Brain pericyte (primary cell): Measurements from ENCODE around the gene SMPD3.

Experiments
- DNase-seq: peaks from one replicate; pipeline ENCODE4 v3.0.0-alpha.2; 2012; ENCODE audit warnings: low read depth, low spot score

SMPD3 gene

GRCh38 chr16:68434624-68435210, 13.6 kb downstream of the SMPD3 start:
- DNase-seq, result no peak

GRCh38 chr16:68433316-68433715, 15.0 kb downstream of the SMPD3 start:
- DNase-seq, result no peak

DNA sequence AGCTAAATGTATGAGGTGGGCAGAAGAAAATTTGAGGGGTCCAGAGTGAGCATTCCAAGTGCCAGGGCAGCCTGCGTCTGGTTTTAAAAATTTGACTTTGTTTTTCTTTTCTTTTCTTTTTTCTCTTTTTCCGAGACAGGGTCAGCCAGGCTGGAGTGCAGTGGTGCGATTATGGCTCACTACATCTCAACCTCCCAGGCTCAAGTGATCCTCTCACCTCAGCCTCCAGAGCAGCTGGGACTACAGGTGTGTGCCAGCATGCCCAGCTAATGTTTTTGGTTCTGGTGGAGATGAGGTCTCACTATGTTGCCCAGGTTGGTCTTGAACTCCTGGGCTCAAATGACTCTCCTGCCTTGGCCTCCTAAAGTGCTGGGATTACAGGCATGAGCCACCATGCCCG, 15.6 kb downstream of the SMPD3 start:
- no peak for DNase-seq

DNA sequence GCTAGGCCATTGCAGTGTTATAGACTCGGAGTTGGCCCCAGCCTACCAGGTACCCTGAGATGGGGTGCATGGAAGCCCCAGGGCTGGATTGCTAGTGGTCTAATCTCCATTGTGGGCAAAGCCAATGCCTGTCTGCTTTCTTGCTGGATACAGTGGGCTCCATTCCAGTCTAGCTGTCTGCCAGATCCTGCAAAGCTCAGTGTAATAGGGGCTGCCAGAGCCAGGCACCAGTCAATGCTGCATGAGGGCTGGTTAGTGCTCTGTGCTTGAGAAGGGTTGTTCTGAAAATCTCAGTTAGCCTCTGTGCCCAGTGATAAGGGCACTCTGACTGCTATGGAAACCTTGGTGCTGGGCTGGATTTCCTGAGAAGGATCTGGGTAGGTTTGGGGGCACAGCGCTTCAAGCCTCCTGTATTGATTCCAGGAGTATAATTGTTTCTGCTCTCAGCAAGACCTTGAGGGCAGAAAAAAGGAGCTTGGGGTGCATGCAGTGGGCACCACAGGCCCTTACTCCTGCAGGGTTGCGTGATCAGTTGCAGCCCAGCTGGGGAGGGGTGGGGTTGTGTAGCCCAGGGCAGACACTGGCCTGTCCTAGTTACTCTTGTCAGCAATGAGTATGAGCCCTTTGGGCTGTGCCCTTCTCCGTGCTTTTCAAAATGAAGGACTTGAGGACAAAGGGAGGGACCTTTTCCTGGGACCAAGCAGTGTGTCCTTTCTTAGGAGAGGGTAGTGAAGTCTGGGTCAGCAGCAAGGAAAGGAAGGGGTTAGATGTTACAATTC, 19.0 kb downstream of the SMPD3 start:
- DNase-seq, result no peak

- no peak for DNase-seq
These were observed 20.5 kb downstream of the SMPD3 start for GRCh38 chr16:68427649-68428303.

- DNase-seq, result no peak
These were observed 22.0 kb downstream of the SMPD3 start for GRCh38 chr16:68426347-68426652.

DNA sequence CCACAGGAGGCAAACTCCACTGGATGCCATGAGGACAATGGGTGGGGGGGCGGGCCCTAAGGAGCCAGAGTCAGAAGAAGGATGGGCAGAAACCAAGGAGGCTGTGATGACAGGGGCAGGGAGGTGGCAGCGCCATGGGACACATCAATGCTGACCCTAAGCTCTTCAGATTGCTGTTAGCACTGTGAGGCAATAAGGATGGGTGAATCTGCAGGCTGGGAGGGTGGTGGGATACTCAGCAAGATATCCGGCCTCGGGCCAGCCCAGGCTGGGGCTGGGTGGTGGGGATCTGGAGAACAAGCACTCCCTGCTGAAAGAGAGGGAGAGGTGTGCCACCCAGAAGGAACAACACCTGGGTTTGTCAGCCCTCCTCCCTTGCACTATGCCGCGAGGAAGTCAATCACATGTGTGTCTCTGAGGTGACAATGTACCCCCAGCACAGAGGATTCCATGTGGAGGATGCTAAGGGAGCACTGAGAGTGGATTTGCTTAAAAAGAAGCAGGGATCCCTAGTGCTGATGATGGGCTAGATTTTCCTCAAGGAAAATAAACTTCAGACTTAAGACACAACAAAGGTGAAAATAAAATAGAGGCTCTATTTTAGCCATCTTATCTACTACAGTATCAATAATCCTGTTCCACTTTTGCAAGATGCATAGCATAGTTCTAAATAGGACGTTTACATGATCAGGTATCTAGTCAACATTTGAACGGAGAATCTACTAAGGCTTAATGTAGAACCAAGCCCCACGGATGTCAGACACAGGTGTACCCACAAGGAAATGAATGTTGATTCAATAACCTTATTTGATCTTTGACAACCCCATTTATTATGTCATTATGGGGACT, 22.6 kb downstream of the SMPD3 start:
- DNase-seq, result no peak

DNA sequence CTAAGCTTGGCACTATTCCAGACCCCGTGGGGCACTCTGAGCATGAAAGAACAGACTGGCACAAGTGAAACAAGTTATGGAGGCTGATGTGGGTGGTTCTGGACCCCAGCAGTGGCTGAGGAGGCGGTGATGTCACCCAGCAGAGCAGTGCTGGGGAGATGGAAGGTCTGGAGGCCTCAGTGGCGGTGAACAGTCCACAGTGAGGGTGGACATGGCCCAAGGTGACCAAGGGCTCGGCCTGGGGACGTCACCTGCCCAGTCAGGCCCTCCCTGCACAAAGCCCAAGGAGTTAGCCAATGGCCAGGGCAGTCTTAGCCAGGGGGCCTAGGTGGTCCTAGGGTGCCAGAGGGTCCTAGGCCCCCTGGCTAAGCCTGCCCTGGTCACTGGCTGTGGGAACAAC, 24.5 kb downstream of the SMPD3 start:
- no peak for DNase-seq

DNA sequence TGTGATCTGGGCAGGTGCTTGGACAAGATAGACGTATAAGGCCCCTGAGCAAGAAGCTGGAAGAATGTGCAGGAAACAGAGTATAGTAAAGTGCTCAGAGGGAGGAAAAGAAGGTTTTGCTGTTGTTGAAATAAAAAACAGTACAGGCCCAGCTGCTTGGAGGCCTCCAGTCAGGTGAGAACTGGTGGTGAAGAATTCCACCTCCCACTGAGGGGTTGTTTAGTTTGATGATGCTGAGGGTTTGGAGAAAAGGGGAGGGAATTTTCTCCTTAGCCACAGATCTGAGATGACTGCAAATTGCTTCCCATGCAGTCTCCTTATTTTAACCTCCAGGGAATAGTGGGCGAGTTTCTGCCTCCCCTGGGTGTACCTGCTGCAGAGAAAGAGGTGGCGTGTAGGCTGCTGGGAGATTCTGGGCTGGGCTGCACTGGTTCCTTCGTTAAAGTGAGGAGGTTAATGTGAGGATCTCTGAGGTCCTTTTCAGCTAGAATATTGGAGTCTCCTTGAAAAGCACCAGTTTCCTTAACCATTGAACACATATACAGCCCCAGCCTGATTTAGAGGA, 25.8 kb downstream of the SMPD3 start:
- DNase-seq, result no peak

GRCh38 chr16:68421076-68421475, 27.2 kb downstream of the SMPD3 start:
- DNase-seq, result no peak

DNA sequence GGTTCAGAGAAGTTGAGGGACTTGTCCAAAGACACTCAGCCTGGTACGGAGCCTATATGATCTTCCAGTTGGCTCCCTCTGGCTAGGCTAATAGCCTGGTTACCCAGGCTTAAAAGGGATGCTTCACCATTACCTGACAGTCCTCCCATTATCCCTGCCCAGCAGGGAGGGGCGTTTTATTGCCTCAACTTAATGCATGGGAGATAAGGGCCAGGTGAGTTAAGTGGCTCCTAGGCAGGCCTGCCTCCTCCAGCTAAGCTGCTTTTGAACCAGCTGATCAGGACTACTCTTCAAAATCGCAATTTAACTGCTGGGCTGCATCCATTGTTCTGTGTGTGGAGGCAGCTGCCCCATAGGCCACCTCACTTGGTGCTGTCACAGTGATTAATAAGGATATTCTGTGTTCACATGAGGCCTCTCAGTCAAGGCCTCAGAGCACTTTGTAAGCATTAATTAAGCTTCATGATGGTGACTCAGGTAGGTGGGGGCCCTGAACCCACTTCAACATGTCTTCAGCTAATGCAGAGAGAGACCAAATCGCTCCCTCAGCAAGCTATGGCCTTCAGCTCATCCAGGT, 27.9 kb downstream of the SMPD3 start:
- DNase-seq, result no peak

- DNase-seq, result no peak
These were observed 30.5 kb downstream of the SMPD3 start for GRCh38 chr16:68417711-68418301.

DNA sequence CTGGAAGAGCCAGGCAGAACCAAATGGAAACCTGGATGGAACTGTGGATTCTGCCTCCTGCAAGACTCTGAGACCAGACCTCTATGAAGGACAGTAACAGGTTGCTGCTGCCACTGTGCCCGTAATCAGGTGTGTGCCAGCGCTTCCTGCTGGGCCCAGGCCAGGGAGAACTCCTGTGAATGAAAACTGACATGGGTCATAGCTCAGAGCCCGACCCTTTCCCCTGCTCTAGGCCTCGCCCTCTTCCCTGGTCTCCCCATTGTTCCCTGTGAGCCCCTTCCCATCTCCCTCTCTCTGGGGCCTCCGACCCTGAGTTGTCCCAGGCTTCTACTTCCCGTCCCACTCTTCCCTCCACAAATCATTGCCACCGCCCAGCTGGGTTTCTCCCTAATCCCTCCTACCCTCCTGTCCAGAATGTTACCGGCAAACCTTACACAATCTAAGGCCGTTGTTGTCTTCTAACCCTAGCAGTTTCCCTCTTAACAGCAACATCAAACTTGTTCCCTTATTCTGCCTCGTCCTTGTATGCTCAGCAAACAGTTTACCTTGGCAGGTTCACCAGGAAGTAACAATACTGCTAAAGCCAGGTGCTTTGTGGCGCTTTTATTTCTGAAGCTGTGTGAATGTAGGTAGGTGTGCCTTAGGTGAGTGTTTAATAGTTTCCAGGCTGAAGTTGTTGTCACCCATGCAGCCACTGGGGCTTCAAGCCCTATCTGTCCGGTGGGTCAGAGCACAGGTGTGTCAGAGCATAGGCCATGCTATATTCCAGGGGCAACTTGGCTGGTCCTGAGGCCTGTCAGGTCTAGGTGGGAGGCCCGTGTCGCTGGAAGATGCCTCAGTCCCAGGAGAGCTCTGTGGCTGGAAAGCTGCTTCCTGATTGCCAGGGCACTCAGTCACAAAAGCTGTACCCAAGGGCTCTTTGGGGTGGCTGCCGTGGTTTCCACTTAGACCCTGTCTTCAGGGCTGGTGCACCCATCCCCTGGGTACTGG, 32.0 kb downstream of the SMPD3 start:
- no peak for DNase-seq

GRCh38 chr16:68414581-68414980, 33.7 kb downstream of the SMPD3 start:
- DNase-seq, result no peak

GRCh38 chr16:68412061-68412460, 36.2 kb downstream of the SMPD3 start:
- no peak for DNase-seq

GRCh38 chr16:68411086-68411485, 37.2 kb downstream of the SMPD3 start:
- no peak for DNase-seq

DNA sequence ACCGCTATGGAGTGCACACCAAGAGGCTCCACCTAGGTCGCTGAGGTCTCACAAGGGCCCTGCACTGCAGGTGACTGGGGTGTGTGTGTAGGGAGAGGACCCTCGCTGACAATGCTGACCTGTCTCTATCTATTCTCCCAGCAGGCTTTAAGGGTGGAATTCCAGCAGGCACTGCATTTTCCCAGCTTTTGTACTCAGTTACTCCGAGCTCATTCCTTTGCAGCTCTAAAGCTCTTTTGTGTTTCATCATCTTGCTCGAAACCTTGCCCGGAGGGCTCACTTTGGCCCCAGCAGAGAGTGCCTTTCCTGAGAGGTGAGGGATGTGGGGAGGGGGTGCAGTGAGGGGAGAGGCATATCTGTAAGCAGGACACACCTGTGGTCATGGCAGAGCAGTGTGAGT, 39.3 kb downstream of the SMPD3 start:
- no peak for DNase-seq

DNA sequence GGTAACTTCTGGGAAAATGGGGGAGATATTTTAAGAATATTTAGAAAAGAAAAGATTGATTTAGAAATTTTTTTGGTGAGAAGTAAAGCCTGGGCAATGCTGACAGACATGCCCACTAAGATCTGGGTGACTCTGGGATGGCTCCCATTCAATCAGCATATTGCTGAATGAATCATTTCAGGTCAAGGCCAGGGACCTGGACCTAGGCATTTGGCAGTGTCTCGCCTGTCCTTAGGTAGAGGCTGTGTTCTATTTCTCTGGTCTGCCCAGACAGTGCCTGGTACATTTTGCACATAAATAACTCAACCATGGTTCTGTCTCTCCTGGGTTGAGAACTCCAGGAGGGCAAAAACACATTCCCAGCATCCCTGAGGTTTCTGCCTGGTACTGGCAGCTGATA, 39.9 kb downstream of the SMPD3 start:
- DNase-seq, result no peak

GRCh38 chr16:68406458-68407152, 41.7 kb downstream of the SMPD3 start:
- no peak for DNase-seq
